ENCODE measurements around the gene OR9A2.

GRCh38 chr7:143041346-143041745, 14.4 kb upstream of the OR9A2 start:
- no peak for TF ChIP-seq POLR2A (IDR thresholded peaks at IDR 0.05)
- no peak for TF ChIP-seq CTCF (IDR thresholded peaks at IDR 0.05)
